ENCODE results near the gene RPS21. TPM values are rescaled to one million over a fixed set of nuclear protein-coding genes. Genes with fewer than 3 reads are reported as not detected.

Gene RPS21
- total and polyA plus RNA-seq, 2 of the 13 experiments (the other 11 are each of a cell fraction or from before 2014, with no cell fraction given), result 2,647 to 11,063 TPM

DNA sequence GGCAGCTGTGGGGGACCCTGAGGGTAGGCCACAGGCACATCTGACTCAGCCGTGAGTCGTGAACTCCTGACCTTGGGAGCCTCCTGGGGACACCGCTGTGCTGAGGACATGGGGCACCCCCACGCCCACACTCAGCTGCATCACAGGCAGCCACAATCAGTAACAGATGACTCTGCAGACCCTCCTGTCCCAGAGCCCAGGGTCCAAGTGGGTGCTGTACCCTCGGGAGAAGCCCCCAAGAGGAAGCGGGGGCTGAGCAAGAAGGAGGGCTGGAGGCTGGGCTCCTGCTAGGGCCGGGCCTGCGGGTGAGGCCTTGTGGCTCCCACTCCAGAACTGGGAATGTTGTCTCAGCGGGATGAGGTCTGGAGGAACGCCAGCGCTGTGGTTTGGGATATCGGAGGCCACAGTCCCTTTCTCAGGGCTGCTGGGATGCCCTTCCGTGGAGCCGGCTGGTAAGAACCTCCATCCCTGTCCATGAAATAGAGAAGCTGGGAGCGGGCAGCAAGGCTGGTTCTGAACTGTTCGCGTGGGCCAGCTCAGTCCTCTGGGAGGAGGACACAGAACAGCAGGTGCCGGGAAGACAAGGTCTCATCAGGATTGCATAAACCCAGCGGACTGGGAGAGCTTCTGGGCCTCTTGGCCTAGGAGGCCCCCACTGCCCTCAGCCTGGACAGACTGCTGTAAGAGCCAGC lies 16.6 kb upstream of the RPS21 start (continued):
- TF ChIP-seq, protein P1, sequence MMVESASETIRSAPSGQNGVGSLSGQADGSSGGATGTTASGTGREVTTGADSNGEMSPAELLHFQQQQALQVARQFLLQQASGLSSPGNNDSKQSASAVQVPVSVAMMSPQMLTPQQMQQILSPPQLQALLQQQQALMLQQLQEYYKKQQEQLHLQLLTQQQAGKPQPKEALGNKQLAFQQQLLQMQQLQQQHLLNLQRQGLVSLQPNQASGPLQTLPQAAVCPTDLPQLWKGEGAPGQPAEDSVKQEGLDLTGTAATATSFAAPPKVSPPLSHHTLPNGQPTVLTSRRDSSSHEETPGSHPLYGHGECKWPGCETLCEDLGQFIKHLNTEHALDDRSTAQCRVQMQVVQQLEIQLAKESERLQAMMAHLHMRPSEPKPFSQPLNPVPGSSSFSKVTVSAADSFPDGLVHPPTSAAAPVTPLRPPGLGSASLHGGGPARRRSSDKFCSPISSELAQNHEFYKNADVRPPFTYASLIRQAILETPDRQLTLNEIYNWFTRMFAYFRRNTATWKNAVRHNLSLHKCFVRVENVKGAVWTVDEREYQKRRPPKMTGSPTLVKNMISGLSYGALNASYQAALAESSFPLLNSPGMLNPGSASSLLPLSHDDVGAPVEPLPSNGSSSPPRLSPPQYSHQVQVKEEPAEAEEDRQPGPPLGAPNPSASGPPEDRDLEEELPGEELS (CRISPR knock-in tag; IDR thresholded peaks at IDR 0.05), result no peak
- TF ChIP-seq CCAR2 (optimal IDR thresholded peaks at IDR 0.05; ENCODE audit: low read depth, low read length) (no peak), ZSCAN21 (CRISPR knock-in tag; IDR thresholded peaks at IDR 0.05; ENCODE audit: borderline replicate concordance) (0 out of 2 replicates have a peak, but pooled peaks have one; percentile 30), ZNF33A (CRISPR knock-in tag; IDR thresholded peaks at IDR 0.05; ENCODE audit: borderline replicate concordance) (no peak), FOSL1 (CRISPR knock-in tag; IDR thresholded peaks at IDR 0.05; ENCODE audit: borderline replicate concordance) (peak; percentile 11; the same call in 1 of the 2 replicates), GPN1 (CRISPR knock-in tag; IDR thresholded peaks at IDR 0.05; ENCODE audit: borderline replicate concordance) (no peak), ZNF251 (CRISPR knock-in tag; IDR thresholded peaks at IDR 0.05) (no peak), ZNF672 (CRISPR knock-in tag; IDR thresholded peaks at IDR 0.05) (no peak), HHEX (CRISPR knock-in tag; IDR thresholded peaks at IDR 0.05) (0 out of 2 replicates have a peak, but pooled peaks have one; percentile 21), MAFK (conservative IDR thresholded peaks at IDR 0.05 in 1 of 2, IDR thresholded peaks at IDR 0.05 in 1 of 2; ENCODE audit: low read length in 2 of 2) (no peak), SP1 (IDR thresholded peaks at IDR 0.05) (no peak), SP1 (CRISPR knock-in tag; IDR thresholded peaks at IDR 0.05) (peak; percentile 16; the same call in 1 of the 2 replicates), IRF2 (CRISPR knock-in tag; IDR thresholded peaks at IDR 0.05) (no peak), BHLHE40 (IDR thresholded peaks at IDR 0.05; ENCODE audit: low read length) (no peak), ZNF549 (CRISPR knock-in tag; IDR thresholded peaks at IDR 0.05) (no peak), SIX1 (CRISPR knock-in tag; IDR thresholded peaks at IDR 0.05; ENCODE audit: borderline replicate concordance) (0 out of 2 replicates have a peak, but pooled peaks have one; percentile 23), CC2D1A (CRISPR knock-in tag; IDR thresholded peaks at IDR 0.05) (no peak), ZFP1 (CRISPR knock-in tag; IDR thresholded peaks at IDR 0.05) (no peak)
- TF ChIP-seq, protein P2, sequence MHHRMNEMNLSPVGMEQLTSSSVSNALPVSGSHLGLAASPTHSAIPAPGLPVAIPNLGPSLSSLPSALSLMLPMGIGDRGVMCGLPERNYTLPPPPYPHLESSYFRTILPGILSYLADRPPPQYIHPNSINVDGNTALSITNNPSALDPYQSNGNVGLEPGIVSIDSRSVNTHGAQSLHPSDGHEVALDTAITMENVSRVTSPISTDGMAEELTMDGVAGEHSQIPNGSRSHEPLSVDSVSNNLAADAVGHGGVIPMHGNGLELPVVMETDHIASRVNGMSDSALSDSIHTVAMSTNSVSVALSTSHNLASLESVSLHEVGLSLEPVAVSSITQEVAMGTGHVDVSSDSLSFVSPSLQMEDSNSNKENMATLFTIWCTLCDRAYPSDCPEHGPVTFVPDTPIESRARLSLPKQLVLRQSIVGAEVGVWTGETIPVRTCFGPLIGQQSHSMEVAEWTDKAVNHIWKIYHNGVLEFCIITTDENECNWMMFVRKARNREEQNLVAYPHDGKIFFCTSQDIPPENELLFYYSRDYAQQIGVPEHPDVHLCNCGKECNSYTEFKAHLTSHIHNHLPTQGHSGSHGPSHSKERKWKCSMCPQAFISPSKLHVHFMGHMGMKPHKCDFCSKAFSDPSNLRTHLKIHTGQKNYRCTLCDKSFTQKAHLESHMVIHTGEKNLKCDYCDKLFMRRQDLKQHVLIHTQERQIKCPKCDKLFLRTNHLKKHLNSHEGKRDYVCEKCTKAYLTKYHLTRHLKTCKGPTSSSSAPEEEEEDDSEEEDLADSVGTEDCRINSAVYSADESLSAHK (CRISPR knock-in tag; IDR thresholded peaks at IDR 0.05; ENCODE audit: borderline replicate concordance), result no peak
- TF ChIP-seq, protein P3, sequence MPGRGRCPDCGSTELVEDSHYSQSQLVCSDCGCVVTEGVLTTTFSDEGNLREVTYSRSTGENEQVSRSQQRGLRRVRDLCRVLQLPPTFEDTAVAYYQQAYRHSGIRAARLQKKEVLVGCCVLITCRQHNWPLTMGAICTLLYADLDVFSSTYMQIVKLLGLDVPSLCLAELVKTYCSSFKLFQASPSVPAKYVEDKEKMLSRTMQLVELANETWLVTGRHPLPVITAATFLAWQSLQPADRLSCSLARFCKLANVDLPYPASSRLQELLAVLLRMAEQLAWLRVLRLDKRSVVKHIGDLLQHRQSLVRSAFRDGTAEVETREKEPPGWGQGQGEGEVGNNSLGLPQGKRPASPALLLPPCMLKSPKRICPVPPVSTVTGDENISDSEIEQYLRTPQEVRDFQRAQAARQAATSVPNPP (CRISPR knock-in tag; IDR thresholded peaks at IDR 0.05), result no peak
- TF ChIP-seq, protein P4, sequence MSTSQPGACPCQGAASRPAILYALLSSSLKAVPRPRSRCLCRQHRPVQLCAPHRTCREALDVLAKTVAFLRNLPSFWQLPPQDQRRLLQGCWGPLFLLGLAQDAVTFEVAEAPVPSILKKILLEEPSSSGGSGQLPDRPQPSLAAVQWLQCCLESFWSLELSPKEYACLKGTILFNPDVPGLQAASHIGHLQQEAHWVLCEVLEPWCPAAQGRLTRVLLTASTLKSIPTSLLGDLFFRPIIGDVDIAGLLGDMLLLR (CRISPR knock-in tag; IDR thresholded peaks at IDR 0.05), result no peak
- TF ChIP-seq, protein P5, sequence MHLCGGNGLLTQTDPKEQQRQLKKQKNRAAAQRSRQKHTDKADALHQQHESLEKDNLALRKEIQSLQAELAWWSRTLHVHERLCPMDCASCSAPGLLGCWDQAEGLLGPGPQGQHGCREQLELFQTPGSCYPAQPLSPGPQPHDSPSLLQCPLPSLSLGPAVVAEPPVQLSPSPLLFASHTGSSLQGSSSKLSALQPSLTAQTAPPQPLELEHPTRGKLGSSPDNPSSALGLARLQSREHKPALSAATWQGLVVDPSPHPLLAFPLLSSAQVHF (CRISPR knock-in tag; IDR thresholded peaks at IDR 0.05), result no peak
- TF ChIP-seq, protein P6, sequence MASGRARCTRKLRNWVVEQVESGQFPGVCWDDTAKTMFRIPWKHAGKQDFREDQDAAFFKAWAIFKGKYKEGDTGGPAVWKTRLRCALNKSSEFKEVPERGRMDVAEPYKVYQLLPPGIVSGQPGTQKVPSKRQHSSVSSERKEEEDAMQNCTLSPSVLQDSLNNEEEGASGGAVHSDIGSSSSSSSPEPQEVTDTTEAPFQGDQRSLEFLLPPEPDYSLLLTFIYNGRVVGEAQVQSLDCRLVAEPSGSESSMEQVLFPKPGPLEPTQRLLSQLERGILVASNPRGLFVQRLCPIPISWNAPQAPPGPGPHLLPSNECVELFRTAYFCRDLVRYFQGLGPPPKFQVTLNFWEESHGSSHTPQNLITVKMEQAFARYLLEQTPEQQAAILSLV (CRISPR knock-in tag; IDR thresholded peaks at IDR 0.05; ENCODE audit: borderline replicate concordance), result no peak

Data from HepG2 (cell line).